NCI-H446 treated with DMSO at 0.1 percent for 48 hours (cell line): ENCODE measurements around the gene PLCB2.
A peak's percentile ranks its signal among the peaks of the same experiment; 100 is the strongest.

ENCODE experiments used
- DNase-seq: peaks from one replicate; lab custom pipeline; 2025; lab: John Stamatoyannopoulos, UW

PLCB2 gene

GRCh38 chr15:40285151-40285550 lies 22.6 kb downstream of the PLCB2 start:
- no peak for DNase-seq

DNA sequence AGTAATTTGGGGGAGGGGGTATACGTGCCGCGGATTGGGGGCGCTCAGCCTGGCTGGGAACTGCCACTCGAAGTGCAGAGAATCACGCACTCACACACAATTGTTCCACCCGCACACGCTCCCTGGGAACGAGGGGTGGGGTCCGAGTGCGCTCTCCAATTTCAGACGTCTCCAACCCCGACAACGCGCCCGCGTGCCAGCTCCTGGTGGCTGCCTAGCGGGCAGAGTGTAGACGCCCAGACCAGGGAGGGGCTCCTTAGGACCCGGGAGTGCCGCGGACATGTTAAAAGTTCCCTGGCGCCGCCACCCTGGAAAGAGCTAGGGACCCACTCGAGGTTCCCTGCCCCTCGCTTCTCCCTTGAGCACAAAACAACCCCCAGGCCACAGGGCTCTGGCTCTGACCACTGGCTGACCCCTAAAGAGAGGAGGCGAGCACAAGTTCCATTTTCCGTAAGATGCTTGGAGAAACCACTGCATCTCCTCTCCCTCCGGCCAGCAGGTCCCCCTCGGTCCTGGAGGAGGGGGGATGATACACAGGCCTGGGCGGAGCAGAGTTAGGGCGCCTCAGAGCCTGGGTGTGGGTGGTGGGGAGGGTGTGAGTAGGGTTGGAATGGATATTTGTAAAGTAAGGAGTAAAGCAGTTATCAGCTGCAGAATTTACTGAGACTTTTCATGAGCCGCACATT lies 24.0 kb downstream of the PLCB2 start:
- no peak for DNase-seq

- DNase-seq, result no peak
Measured at GRCh38 chr15:40282869-40283614, 24.7 kb downstream of the PLCB2 start, which contains the start of gene ANKRD63. Gene ANKRD63, minus strand, starts transcription at chr15:40283064. Its CDS starts 478 bp downstream, at chr15:40282586.

GRCh38 chr15:40282147-40282868 lies 25.4 kb downstream of the PLCB2 start:
- no peak for DNase-seq

GRCh38 chr15:40281801-40282146 lies 26.0 kb downstream of the PLCB2 start:
- no peak for DNase-seq

- DNase-seq, result no peak
Measured at GRCh38 chr15:40281057-40281800, 26.5 kb downstream of the PLCB2 start.

DNA sequence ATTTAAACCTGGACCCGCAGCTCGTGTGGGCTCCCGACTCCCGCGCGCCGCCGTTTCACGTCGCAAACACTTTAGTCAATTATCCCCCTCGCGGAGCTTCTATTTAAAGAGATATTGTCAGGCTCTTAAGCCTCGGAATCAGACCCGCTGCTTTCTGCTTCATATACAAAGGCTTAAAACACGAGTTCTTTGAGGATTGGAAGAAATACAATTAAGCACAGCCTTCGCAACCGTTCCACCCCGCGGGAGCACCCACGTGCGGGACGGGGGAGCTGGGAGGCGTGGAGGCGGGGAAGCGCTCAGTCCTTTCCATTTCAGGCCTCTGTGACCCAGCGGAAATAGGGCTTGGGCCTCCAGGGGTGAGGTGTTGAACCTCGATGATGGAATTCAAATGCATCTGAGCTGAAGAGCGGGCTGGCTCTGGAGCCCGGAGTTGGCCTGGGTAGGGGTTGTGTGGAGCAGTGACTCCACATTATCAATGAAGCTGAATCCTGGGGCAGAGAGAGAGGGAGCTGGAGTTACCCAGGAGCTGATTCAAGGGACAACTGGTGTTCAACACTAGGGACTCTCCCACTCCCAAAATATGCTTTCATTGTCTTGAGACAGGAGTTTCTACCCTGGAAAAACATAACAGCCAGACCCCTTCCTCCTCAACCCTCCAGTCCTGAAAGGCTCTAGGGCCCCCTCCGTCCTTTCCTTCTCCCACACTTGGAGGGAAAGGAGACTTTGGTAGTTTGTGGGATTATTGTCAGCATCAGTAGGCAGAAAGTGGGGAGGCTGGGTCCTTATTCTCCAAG lies 27.3 kb downstream of the PLCB2 start:
- no peak for DNase-seq

GRCh38 chr15:40279437-40280141 lies 28.1 kb downstream of the PLCB2 start:
- DNase-seq, result no peak

DNA sequence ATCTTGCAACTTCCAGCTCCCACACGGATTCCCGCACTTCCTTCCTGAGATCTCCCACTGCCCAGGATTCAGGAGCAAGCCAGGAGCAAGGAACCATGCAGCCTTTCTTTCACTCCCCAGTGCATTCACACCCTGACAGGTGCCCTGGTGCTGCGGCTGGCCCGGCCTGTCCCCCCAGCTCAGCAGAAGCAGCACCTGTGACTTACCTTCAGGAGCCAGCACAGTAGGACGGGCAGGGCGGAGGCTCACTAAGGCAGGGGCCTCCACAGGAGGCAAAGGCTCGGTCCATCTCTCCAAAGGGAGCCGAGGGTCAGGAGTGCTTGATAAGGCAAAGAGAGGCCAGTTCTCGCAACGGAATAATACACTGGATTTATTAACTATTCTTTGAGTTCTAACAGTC lies 29.7 kb downstream of the PLCB2 start:
- DNase-seq, result no peak

DNA sequence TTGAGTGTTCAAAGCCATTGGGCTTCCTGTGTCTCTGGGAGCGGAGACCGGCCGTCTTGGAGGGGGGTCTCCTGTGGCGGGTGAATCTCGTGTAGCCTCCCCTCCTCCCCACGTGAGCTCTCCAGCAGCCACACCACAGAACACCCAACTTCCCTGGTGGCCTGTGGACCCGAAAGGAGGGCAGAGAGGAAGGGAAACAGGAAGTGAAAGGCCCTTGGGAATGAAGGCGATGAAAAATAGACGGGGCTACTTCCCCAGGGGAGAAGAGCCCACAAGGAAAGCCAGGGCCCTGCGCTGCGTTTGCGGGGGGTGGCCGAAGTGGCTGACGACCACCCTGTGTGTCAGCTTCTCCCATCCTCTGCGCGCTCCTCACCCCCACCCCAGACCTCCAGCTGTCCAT lies 30.3 kb downstream of the PLCB2 start:
- DNase-seq, result no peak

DNA sequence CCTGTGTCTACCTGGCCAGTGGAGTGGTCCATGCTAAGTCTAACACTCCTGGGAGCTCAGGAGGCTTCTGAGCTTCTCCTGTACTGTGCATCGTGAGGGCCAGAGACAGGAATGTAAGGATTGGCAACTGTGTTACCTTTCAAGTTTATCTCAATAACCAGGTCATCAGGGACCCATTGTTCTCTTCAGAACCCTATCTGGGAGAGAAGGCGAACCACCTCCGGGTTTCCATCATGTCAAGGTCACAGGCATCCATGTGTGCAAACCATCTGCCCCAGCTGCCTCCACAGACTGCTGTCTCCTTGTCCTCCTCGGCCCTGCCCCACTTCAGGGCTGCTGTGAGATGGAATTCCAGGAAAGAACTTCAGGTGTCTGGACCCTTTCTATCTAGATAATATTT lies 30.8 kb downstream of the PLCB2 start:
- no peak for DNase-seq

- no peak for DNase-seq
Measured at GRCh38 chr15:40275954-40276353, 31.8 kb downstream of the PLCB2 start.

DNA sequence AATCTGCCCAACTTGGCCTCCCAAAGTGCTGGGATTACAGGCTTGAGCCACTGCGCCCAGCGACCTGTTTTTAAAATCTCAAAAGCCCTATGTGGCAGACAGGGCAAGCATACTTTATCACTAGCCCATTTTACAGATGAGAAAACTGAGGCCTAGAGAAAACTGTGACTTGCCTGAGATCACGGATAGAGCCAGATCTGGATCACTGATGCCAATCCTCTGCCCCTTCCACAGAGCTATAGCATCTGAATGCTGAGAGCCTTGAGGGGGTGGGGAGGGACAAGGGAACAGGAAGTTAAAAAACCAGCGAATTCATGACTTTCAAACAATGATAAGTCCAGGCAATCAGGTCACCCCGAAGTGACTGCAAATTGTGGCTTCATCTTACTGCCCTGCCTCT lies 32.2 kb downstream of the PLCB2 start:
- DNase-seq, result no peak

GRCh38 chr15:40274350-40275274 lies 33.1 kb downstream of the PLCB2 start:
- peak; percentile 25 for DNase-seq

GRCh38 chr15:40273428-40273827 lies 34.3 kb downstream of the PLCB2 start:
- no peak for DNase-seq

DNA sequence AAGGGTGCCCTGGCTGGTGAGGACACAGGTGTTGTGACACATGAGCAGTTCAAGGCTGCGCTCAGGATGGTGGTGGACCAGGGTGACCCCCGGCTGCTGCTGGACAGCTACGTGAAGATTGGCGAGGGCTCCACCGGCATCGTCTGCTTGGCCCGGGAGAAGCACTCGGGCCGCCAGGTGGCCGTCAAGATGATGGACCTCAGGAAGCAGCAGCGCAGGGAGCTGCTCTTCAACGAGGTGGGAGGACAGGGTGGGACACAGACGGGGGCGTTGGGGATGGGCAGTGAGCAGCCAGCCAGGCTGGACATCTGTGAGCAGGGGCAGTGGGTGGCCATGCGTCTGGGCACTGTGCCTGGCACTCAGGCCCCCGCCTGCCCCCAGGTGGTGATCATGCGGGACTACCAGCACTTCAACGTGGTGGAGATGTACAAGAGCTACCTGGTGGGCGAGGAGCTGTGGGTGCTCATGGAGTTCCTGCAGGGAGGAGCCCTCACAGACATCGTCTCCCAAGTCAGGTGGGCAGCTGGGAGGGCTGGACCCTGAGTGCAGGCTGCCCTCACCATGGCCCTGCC lies 35.2 kb downstream of the PLCB2 start:
- no peak for DNase-seq

DNA sequence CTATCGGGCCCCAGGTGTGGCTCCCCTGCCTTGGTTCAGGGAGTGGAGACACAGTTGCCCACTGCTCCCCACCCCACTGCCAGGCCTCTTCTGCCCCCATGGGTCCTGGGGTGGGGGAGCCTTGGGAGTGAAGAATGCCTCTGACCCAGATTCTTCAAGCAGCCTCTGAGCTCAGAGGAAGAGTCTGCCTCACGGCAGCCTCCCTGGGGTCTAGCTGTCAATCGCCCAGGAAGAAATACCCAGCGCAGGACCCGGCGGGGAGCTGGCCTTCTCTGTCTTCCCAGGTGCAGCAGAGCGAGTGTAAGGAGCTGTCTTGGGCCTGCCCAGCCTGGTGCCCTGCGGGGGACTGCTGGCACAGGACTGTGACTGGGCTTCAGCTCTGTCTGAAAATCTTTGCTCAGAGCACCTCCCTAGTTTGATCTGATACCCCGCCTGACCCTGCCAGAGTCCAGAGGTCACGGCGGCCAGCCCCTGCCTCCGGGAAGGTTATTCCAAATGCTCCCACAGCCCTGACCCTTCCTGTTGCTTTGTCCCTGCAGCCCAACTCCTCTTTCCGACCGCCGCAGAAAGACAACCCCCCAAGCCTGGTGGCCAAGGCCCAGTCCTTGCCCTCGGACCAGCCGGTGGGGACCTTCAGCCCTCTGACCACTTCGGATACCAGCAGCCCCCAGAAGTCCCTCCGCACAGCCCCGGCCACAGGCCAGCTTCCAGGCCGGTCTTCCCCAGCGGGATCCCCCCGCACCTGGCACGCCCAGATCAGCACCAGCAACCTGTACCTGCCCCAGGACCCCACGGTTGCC lies 35.9 kb downstream of the PLCB2 start:
- no peak for DNase-seq

GRCh38 chr15:40270246-40270995 lies 37.3 kb downstream of the PLCB2 start:
- DNase-seq, result no peak
